Midbrain (tissue), 1 donor: ENCODE results near the gene ANO1.

Source experiments
- DNase-seq: peaks from one replicate; lab custom pipeline; 2025; lab: John Stamatoyannopoulos, UW

Gene ANO1

DNA sequence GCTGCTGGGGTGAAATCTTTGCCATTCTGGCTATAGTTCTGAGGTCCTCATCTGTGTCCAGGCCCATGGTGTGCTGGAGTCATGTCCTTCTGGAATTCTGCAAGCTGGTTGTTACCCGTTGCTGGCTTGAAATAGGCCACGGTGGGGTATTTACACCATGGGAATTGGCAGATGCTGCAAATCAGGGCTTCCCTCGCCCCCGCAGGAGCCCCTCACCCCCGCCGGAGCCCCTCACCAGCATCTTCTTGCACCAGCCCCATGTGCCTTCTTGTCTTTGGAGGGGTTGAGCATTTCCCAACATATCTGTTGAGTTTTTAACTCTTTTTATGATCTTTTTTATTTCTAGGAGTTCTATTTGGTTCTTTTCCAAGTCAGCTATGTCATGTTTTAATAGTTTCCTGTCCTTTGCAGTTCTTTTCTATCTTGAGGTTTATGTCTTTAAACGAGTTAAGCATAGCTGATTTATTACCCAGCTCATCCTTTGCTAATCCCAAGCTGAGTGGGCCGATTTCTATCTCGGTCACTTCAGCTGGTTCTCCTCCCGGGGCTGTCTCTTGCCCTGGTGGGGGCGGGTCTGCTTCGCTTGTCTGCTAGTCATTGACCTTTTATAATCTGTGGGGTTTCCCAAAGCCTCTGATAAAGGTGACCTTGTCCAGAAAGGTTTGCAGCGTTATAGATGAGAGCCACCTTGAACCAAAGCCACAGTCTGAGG is 17.6 kb downstream of the ANO1 start:
- DNase-seq: no peak

DNA sequence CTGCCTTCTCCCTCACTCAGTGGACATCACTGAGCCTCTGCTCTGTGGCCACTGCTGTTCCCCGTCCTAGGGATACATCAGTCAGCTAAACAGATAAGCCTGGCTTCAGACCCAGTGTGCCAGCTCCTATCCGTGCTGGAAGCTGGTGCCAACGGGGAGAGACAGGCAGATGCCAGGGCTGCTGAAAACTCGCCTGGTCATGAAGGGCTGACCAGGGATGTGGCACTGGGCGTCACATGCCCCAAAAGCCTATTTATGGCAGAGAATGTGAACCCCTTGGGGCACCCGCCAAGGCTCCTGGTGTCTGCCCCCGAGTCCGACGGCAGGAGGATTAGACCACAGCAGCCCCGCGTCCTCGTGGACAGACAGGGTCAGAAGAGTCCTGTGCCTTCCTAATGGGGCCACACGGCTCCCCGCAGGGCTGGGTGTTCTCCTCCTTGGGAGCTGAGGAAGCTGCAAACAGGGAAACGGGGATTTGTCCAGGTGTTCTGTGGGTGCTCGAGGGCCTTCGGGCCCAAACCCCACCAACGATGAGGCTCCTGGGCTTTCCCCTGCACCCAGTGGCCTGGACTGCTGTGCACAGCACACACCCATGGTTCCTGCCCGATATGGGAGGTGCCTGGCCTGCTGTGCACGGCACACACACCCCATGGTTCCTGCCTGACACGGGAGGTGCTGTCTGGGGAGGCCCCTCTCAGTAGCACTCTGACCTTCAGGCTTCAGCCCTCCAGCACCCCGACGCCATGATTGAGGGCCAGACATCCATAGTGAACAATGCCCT is 19.9 kb downstream of the ANO1 start:
- DNase-seq: no peak

DNA sequence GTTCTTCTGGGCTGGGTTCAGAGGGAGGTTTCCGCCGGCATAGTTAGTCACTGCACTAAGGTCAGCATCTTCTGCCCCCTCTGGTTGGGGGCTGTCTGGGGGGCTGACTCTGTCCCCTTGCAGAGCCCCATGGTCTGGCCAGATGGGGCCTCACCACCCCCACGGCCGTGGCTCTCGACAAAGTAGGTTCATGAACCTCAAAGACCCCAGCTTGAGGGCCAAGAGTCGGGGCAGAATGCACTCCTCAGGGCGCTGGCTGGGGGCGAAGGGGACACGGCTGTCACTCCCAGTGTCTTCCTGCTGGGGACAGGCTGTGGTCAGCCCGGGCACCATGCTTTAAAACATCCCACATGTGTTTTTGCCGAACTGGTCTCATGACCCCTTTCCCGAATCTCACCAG is 20.8 kb downstream of the ANO1 start:
- DNase-seq: no peak

DNA sequence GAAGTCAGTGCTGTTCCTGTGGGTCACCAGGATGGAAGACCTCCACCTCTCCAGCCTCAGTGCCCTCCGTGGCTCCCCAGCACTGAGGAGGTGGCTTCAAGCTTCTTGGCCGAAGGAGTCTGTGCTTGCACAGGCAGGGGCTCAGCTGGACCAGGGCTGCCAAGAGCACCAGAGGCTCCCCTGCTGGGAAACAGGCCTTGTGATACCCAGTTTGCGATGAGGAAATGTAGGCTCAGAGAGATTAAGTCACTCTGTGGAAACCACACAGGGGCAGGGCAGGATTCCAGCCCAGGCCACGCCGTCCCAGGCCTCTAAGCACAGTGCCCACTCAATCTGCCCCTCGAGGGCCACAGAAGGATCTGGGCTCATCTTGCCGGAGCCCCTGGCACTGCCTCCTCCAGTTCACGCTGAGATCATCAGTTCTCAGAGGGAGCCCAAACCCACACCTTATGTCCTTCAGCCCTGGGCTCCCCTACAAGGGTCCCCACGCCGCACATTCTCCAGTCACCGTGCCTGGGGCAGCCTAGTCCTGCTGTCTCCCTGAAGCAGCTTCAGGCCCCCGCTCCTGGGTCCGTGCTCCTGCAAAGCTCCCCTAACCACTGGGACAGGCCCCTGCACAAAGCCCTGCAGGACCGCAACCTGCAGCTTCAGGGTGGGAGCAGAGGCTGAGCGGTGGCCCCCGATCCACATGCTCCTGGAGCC is 21.6 kb downstream of the ANO1 start:
- no peak for DNase-seq

DNA sequence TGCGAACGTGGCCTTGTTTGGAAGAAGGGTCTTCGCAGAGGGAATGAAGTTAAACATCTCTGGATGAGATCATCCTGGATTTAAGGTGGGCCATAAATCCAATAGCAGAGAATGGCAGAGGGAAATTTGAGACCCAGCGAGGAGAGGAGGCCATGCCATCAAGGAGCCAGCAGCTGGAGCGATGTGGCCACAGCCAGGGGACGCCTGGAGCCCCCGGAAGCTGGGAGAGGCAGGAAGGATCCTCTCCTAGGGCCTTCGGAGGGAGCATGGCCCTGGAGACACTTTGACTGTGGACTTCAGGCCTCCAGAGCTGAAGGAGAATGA is 22.1 kb downstream of the ANO1 start:
- no peak for DNase-seq

DNA sequence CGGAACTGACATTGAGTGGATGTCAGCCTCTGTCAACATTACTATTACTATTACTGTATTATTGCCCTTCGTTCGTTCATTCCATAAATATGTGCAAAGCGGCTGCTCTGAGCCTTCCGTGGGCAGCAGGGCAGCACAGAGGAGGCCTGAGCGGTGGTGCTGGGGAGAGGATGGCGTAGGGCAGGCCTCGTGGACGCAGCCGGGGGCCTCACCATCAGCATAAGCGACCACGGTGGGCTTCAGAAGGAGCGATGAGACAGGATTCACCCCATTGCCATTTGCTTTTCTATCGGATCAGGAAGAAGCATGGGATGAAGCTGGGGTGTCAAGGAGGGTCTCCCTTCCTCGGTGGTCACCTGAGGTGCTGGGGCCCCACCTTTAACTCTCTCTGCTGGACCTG is 22.7 kb downstream of the ANO1 start:
- no peak for DNase-seq

DNA sequence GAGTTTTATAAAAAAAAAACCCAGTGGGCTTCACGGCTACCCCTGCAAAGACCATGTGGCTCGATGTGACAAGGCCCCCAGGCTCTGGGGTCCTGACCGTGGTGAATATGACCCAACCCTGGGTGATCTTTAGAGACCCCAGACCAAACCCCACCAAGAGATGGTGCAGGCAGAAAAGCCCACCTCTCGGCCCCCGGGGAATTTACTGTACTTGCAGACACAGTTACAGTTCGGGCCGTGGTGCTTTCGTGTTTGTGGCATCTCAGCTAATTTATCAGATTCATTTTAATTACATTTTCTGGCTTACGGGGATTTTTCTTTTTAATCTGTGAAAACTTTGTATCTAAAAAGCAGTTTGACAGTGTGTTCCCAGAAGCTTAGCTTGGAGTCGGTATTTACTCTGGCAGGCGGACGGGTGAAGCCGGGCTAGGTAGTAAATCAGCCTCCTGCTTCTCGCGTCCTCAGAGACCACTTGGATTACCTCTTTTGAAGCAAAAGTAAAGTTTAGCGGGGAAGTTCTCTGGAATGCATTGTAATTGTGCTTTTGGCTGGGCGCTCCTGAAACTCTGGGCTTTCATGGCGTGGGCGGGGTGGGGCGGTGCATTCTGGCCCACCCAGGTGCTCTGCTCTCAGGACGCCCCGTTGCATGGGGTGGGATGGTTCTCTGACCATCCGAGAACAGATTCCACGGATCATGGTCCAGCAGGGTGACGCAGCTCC is 25.3 kb downstream of the ANO1 start:
- no peak for DNase-seq

DNA sequence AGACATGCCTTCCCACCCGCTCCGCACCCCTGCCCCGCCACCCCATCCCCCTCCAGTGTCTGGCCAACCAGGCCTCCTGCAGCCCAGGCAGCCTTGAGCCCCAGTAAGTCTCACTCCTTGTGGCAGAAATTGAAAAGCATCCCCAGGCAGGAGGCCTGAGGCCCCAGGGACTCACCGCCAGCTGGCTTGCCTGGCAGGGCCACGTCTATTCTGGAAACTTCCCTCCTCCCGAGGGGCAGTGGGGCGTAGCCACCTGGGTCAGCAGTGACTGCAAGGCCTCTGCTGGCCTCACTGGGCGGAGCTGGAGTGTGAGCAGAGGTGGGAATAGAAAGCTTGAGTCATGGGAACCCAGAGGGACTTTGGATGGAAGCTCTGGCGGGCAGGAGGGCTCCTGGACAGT is 26.3 kb downstream of the ANO1 start:
- no peak for DNase-seq

DNA sequence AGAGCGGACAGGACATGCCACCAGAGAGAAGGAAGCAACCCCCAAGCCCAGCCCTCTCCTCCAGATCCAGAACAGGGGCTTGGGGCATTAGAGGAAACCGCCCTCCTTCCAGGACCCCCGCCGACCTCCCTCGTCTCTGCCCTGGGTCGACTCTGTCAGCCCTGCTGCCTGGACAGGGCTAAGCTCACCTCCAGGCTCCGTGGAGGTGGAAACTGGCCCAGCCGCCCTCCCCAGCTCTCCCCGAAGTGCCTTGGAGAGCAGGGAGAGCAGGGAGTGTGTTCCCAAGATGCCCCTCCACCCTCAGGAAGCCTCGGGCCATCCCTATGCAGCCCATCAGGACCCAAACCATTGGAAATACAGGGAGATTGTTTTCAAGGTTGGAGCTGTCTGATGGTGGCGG is 26.8 kb downstream of the ANO1 start:
- no peak for DNase-seq

DNA sequence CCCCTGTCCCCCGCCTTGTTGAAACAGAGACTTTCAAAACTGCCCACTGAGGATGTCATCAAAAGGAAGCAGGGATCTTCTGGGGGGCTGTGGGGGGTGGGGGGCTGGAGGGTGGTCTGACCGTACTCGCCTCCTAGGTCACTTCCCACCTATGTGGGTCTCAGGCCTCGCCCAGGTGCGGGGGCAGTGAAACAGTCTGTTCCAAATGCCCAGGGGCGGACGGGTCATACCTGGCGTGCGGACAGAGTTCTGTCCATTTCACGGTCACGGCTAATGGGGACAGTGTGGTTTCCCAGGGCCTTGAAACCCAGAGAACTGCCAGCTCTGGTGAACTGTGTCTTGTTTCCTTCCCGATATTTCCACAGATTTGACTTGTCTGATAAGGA is 27.2 kb downstream of the ANO1 start:
- DNase-seq: no peak

DNA sequence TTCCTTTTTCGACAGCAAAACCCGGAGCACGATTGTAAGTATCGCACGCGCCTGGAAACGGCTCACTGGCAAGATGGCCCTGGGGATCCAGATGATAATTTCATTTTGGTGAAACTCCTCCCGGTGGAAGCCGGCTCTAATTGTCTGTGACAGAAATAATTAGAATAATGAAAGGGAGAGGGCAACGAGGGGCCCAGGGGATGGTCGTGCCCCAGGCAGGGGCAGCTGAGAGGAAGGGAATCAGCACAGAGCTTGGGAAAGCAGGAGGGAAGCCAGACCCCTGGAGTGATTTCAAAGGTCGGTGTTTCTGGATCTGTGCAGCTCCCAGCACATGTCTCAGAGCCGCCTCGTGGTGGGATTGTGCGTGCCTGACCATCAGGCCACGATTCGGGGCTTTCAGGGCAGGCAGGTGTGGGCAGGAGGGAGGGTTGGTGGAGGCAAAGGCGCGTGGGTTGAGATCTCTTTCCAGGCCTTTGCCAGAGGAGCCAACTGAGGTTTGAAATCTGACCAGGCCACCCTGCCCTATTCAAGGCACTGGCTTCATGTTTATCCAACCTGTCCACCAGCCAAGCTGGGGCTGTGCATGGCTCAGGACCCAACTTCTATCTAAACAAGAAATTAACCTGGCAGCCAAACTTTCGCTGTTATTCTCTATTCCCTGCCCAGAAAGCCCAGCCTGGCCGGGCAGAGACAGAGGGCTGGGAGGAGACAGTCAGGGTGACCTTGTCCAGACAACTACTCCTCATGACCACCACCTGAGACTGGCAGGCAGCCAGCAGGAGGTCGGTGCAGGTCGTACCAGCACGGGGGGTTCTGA is 27.8 kb downstream of the ANO1 start:
- no peak for DNase-seq

DNA sequence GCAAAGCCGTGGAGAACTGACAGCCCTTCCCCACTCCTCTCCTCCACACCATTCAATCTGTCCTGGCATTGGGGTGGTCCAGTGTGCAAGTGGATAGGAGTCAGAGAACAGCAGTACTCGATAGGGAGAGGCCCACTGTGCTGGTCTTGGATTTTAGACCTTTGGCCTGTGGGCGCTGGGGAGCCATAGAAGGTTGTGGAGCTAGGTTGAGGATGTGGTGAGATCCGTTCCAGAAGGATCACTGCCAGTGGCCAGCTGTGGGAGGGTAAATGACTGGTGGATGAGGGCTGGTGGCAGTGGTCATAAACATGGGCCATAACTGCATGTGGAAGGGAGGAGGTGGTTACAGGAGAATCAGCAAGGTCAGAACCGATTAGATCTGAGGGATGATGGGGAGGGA is 28.6 kb downstream of the ANO1 start:
- DNase-seq: no peak

DNA sequence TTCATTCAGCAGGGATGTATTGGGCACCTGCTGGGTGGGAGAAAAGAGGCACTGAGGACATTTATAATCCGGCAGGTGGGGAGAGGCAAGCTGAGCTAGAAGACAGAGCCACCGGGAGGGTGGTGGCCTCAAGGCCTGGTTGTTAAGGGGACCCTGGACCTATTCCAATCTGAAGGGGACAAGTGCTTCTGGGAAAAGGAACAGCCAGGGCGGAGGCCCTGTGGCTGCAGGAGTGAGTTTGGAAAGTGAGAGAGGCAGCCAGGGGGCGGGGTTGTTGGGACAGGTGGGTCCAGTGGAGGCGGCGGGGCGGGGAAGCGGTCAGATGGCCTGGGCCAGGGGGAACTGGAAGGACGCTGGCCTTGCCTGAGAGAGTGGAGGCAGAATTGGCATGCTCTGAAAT is 29.1 kb downstream of the ANO1 start:
- no peak for DNase-seq

DNA sequence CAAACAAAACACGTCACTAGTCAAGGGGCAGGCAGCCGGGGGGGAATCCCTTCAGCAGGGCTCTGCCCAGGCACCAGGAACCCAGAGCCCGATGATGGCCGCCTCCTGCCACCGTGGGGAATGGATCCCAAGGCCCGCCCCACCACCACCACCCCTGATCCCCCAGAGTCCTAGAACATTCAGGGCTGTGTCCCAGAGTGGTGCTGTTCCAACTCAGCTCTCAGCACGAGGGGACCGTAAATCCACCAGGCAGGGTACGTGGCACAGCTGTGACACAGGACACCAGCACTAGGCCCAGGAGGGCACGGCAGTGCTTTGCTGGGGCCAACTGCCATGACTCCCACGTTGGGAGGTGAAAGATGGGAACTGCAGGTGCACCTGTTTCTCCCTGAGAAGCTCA is 29.6 kb downstream of the ANO1 start:
- DNase-seq: no peak

DNA sequence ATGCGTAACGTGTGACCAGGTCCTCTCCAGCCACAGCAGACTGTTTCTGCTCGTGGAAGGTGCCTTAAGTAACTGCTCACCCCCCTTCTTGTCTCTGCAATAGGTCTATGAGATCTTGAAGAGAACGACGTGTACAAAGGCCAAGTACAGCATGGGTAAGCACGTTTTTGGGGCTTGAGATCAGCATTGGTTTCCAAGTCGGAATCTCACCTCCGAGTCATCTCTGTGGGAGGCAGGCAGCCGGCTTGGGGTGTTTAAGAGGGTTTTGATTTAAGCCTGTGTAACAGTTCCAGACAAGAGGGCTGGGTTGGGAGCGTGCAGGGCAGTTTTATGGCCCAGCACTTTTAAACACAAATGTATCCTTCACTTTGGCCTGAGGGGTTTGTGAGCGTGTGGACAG is 30.1 kb downstream of the ANO1 start:
- no peak for DNase-seq

DNA sequence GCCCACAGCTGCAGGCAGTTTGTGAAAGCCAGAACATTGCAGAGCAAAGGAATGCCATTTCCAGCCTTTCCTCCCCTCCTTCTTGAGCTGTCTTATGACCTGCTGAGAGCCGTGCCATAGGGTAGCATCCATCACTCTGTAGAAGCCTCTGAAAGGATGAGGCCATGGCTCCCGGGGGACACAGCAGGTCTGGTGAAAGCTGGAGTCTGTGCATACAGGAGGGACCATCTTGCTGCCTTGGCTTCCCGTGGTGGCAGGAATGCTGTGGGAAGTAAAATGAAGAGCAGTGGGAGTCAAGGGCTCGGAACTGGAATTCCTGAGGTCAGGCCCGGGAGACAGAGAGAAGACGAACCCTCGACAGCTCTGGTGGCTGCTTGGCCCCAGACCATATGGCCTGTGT is 30.9 kb downstream of the ANO1 start:
- no peak for DNase-seq

DNA sequence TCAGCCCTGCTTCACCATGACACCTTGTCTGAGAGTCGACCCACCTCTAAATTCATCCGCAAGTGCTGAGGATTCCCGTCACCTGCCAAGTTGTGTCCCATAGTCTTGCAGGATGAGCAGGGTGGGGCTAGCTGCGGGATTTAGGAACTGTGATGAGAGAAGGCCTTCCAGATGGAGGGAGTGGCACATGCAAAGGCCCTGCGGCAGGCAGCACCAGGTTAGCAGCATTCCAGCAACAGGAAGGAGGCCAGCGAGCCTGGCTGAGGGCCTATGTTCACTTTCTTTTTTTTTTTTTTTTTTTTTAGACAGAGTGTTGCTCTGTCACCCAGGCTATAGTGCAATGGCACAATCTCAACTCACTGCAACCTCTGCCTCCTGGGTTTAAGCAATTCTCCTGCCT is 31.8 kb downstream of the ANO1 start:
- no peak for DNase-seq

DNA sequence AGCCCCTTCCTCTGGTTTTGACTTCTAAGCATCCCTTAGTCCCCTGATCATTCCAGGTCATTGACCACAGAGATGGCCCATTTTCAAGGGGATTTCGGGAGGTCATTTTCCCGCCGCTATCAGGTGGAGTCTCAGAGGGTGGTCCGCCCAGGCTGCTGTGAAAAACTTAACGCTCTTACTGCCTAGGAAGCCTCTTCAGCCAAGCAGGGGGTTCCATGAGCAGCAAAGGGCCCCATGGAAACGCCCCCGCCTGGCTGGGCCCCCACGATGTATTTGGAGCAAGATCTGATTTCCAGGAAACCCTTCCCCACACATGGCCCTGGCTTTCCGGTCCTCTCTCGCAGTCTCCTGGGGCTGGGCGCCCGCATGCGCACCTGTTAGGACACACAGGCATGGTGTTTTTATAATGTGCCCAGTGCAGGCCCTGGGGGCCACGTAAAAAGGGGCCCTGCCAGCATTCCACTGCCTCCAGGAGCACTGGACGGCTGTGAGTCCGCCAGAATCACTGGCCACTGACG is 32.5 kb downstream of the ANO1 start:
- no peak for DNase-seq

DNA sequence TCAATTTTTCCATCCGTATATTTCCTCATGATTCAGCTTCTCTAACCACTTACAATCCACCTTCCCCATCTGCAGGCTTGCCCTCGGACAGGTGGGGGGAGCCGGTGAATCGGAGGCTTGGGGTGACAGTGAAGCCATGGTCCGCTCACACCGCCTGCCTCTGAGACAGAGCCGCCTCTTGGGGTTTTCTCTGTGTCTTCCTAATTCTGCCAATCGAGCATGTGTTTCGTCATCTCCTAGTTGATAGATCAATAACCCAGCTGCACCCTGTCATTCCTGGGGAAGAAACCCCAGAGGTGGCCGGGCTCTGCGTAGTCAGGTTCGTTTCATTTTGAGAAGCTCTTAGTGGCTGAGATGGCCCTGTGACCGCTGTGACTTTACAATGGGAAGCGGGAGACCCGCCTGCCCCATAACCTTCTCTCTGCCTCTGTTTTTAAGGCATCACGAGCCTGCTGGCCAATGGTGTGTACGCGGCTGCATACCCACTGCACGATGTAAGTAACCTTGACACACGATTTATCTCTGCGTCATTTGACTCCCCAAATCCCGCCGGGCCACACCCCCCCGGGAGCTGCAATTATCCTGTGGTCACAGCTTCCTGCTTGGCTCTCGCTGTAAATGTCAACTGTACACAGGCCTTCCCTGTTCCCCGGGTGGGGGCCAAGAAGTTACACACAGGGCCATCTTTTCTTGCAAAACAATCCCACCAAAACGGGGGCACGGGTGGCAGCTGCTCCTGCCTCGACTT is 33.3 kb downstream of the ANO1 start:
- DNase-seq: no peak

DNA sequence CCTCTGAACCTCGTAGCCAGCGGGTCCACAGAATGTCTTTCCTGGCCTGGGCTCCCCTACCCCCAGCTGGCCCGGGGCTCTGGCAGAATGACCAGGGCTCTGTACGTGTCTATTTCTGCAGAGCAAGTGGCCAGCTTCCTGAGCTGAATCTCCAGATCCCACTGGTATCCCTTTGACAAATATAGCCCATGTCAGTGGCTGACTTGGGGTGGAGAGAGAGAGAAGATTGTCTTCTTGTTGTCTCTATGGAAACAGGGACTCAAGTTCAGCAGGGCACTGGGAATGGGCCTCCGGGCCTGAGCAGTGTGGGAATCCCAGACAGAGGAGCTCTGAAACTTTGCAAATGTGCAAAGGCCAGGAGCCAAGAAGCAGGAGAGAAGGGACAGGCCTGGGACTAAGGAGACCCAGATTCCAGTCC is 33.9 kb downstream of the ANO1 start:
- no peak for DNase-seq

DNA sequence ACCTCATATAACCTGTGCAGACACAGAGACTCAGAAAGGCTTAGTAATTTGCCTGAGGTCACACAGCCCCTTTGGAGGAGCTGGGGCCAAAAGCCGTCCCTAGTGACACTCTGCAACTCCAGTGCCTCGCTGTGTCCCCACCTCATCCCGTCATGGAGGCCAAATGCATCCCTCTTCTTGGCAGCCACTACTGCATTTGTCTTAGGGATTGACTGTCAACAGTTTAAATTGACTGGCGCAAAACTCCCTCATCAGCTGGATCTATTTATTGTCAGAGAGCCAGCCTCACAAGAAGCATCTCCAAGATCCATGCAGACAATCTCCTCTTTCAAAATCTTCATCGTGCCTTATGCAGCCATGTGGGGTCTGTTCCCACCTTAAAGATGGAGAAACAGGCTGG is 35.7 kb downstream of the ANO1 start:
- no peak for DNase-seq
